Neural progenitor cell (in vitro differentiated cells): ENCODE measurements around the gene PHF20.

Experiments used
- EZH2 ChIP-seq: fragments of 200-600 bp; sonication (generic); IDR thresholded peaks from 2 replicates; pipeline ENCODE4 v1.6.1; 2017; ENCODE audit warnings: antibody characterized with exemption, mild to moderate bottlenecking, moderate library complexity
- EZH2phosphoT487 ChIP-seq: fragments of 200-600 bp; sonication (generic); IDR thresholded peaks from 2 replicates; pipeline ENCODE4 v1.6.1; 2017; ENCODE audit warnings: antibody characterized with exemption
- TF ChIP-seq, protein P1 (sequence below): fragments of 200-600 bp; sonication (generic); IDR thresholded peaks from 2 replicates; pipeline ENCODE4 v1.5.1; 2017; ENCODE audit warnings: antibody characterized with exemption, mild to moderate bottlenecking

DNA sequence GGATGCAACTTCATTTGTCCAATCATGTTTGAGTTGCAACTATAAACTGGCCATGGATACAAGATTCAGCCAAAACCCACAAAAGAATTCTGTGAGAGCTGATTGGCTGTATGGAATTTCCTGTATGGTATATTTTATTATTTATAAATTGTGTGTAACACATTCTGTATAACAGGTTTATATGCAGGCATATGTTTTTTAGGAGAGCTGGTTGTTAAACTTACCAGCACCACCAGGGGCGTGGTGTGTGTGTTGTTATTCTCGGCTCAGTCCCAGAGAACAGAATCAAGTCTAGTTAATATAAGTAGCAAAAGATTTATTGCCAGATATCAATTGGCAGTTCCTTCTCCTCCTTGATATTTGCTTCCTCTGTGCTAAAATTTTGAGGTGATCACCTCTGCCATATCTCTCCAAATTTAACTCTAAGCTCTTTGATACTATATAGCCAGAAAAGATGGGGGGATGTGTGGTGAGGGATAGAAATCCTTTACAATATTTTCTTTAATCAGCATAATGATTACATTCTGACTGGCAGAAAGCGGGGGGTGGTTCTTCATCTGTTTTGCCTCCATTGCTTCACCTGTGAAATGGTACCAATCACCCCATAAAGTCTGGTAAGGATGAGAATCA, 219.4 kb downstream of the PHF20 start:
- TF ChIP-seq, protein P1, sequence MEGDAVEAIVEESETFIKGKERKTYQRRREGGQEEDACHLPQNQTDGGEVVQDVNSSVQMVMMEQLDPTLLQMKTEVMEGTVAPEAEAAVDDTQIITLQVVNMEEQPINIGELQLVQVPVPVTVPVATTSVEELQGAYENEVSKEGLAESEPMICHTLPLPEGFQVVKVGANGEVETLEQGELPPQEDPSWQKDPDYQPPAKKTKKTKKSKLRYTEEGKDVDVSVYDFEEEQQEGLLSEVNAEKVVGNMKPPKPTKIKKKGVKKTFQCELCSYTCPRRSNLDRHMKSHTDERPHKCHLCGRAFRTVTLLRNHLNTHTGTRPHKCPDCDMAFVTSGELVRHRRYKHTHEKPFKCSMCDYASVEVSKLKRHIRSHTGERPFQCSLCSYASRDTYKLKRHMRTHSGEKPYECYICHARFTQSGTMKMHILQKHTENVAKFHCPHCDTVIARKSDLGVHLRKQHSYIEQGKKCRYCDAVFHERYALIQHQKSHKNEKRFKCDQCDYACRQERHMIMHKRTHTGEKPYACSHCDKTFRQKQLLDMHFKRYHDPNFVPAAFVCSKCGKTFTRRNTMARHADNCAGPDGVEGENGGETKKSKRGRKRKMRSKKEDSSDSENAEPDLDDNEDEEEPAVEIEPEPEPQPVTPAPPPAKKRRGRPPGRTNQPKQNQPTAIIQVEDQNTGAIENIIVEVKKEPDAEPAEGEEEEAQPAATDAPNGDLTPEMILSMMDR: peak; percentile 55
- TF ChIP-seq EZH2phosphoT487: no peak
- no peak for TF ChIP-seq EZH2
